GM18520 (cell line): ENCODE data around the gene ELANE.

Source experiments
- ATAC-seq: cut with Tn5 transposase; IDR thresholded peaks from one replicate; pipeline ENCODE4 v1.9.1; 2021; ENCODE audit not compliant: unreplicated experiment

The ELANE gene

DNA sequence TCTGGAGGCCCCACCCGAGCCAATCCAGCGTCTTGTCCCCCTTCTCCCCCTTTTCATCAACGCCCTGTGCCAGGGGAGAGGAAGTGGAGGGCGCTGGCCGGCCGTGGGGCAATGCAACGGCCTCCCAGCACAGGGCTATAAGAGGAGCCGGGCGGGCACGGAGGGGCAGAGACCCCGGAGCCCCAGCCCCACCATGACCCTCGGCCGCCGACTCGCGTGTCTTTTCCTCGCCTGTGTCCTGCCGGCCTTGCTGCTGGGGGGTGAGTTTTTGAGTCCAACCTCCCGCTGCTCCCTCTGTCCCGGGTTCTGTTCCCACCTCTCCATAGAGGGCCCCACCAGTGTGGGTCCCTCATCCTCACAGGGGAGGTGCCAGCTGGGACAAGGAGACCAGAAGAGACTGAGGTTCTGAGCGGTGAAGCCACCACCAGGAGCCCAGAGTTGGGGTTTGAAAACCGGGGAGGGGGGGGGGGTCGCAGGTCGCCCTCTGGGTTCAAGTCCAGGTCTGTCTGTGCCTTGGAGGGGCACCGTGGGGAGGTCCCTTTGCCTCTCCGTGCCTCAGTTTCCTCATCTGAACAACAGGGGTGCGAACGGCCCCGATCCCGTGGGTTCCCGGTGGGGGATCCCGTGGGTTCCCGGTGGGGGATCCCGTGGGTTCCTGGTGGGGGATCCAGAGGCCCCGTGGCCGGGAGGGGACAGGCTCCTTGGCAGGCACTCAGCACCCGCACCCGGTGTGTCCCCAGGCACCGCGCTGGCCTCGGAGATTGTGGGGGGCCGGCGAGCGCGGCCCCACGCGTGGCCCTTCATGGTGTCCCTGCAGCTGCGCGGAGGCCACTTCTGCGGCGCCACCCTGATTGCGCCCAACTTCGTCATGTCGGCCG lies at the start of gene ELANE:
Gene ELANE (plus strand): TSS at position 168 of the 878 bp plus-strand sequence. CDS start 26 bp downstream, at position 194.
- ATAC-seq = no peak

DNA sequence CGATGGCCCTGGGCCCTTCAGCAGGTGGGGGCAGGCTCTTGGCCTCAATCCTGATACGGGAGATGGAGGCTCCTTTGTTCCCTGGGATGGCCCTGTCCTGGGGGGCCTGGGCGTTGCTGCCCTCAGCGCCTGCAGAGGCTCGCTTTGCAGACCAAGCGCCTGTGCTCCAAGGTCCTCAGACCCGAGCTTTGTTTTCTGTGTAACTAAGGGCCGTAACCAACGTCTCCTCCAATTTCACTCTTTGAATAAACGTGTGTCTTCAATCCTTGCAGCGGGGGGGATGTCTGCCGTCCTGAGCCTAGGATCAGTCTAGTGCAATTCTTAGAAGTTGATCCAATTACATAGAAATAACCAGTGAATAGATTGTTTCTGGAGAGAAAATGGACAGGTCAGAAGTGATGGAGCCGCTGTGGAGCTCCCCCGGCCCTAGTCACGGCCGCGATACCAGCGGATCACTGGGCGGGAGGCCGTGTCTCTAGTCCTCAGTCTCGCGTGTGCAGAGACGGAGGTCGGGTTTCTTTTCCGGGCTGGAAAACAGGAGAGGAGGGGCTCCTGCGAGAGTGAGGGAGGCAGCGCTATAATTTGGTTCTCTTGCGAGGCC lies 49.5 kb upstream of the ELANE start:
- no peak for ATAC-seq

GRCh38 chr19:803099-803561 lies 49.0 kb upstream of the ELANE start:
- ATAC-seq = no peak

- ATAC-seq = no peak
Measured at GRCh38 chr19:803686-804418, 48.3 kb upstream of the ELANE start.

GRCh38 chr19:804419-805165 lies 47.5 kb upstream of the ELANE start:
- ATAC-seq = no peak

GRCh38 chr19:805166-805551 lies 46.9 kb upstream of the ELANE start:
- ATAC-seq = no peak

- ATAC-seq = no peak
Measured at GRCh38 chr19:805600-806550, 46.2 kb upstream of the ELANE start.

- ATAC-seq = no peak
Measured at GRCh38 chr19:806815-807421, 45.2 kb upstream of the ELANE start.

DNA sequence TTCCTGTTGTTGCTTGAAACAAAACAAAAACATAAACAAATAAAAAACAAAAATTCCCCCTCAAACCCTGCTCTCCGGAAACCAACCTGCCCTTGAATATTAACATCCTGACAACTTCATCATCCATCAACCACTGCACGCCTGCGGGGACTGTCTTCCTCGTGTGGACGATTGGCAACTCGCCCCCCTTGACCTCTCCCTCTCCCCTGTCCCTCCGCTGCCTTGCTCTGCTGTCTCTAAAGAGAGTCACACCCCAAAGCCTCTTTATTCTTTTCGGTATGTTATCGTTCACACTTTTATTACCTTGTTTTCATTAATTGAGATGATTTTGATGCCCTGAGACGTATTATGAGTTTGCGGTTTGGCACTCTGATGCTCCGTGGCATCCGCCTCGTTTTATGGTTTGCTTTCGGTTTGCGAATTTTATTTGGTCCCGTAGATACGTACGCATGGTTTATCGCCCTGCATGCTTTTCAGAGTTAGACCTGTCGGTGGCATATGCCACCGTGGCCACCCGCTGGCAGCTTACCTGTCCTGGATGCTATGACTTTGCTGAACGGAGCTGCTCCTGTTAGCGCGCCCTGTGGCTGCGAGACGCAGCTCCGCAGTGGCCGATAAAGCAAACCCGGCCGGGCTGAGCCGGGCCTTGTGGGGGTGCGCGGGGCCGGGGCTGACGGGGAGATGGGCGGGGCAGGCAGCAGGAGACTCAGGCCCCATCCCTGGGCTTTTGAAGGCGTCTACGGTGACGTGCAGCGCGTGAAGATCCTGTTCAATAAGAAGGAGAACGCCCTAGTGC lies 44.3 kb upstream of the ELANE start:
- no peak for ATAC-seq

GRCh38 chr19:808423-808775 lies 43.7 kb upstream of the ELANE start:
- ATAC-seq = no peak

DNA sequence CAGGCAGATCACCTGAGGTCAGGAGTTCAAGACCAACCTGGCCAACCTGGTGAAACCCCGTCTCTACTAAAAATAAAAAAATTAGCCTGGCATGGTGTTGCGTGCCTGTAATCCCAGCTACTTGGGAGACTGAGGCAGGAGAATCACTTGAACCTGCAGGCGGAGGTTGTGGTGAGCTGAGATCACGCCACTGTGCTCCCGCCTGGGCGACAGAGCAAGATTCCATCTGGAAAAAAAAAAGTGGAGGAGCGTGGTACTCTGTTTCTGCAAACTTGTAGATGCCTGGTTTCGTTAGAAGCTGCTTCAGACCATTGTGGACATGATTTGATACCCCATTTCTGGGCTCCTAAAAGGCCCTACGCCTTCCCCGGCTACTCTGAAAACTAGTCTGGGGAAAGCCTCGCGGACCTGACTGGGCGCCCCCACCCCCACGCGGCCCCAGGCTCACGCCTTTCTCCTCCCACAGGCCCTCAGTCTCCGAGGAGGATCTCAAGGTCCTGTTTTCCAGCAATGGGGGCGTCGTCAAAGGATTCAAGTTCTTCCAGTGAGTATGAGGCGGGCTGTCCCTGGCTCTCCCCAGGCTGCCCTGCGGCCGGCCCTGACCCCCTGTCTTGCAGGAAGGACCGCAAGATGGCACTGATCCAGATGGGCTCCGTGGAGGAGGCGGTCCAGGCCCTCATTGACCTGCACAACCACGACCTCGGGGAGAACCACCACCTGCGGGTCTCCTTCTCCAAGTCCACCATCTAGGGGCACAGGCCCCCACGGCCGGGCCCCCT lies 41.8 kb upstream of the ELANE start:
- no peak for ATAC-seq

DNA sequence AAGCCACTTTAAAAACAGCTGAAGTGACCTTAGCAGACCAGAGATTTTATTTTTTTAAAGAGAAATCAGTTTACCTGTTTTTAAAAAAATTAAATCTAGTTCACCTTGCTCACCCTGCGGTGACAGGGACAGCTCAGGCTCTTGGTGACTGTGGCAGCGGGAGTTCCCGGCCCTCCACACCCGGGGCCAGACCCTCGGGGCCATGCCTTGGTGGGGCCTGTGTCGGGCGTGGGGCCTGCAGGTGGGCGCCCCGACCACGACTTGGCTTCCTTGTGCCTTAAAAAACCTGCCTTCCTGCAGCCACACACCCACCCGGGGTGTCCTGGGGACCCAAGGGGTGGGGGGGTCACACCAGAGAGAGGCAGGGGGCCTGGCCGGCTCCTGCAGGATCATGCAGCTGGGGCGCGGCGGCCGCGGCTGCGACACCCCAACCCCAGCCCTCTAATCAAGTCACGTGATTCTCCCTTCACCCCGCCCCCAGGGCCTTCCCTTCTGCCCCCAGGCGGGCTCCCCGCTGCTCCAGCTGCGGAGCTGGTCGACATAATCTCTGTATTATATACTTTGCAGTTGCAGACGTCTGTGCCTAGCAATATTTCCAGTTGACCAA lies 41.1 kb upstream of the ELANE start:
- no peak for ATAC-seq

DNA sequence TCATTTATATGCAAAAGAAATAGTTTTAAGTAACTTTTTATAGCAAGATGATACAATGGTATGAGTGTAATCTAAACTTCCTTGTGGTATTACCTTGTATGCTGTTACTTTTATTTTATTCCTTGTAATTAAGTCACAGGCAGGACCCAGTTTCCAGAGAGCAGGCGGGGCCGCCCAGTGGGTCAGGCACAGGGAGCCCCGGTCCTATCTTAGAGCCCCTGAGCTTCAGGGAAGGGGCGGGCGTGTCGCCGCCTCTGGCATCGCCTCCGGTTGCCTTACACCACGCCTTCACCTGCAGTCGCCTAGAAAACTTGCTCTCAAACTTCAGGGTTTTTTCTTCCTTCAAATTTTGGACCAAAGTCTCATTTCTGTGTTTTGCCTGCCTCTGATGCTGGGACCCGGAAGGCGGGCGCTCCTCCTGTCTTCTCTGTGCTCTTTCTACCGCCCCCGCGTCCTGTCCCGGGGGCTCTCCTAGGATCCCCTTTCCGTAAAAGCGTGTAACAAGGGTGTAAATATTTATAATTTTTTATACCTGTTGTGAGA lies 40.5 kb upstream of the ELANE start:
- ATAC-seq = no peak

GRCh38 chr19:812049-812746 lies 39.9 kb upstream of the ELANE start:
- ATAC-seq = no peak

- no peak for ATAC-seq
Measured at GRCh38 chr19:812747-813218, 39.3 kb upstream of the ELANE start.
